HTR-8/SVneo (cell line): ENCODE measurements around the gene PSMD12.
"Not testable (repeated sequence)": the region's sequence is repeated elsewhere in the genome, so short reads cannot be mapped to it uniquely, and the experiment has no call there.

ENCODE experiments used
- DNase-seq: peaks from one replicate; pipeline ENCODE4 v3.0.0; 2011; ENCODE audit warnings: low spot score, mixed read lengths; ENCODE audit not compliant: insufficient read length
- FAIRE-seq: peaks from 2 replicates; lab custom pipeline; 2011; peaks lifted over from hg19 to GRCh38; lab: Jason Lieb, UNC

PSMD12 gene

DNA sequence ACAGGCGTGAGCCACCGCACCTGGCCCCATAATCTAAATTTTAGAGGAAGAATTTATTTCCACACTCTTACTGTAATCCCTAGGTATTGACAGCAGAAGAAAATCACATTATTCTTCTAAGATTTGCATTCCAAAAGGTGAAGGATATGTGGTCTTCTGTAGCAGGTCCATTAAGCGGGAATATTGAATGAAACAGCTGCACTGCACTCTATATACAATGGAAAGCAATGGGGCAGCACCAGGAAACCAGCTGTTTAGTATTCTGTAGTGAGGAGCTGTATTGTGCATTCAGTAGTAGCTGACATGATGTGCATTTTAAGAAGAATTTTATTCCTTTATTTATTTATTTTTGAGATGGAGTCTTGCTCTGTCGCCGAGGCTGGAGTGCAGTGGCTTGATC lies 49.6 kb downstream of the PSMD12 start:
- no peak for DNase-seq
- no peak for FAIRE-seq

DNA sequence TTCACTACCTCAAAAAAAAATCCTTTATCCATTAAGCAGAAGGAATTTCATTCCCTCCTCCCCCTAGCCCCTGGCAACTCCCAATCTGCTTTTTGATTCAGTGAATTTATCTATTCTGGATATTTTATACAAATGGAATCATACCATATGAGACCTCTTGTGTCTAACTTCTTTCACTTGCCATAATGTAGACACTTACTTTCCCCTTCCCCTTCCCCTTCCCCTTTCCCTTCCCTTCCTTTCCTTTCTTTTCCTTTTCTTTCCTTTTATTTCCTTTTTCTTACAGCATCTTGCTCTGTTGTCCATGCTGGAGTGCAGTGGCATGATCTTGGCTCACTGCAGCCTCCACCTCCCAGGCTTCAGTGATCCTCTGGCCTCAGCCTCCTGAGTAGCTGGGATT lies 50.5 kb downstream of the PSMD12 start:
- no peak for DNase-seq
- no peak for FAIRE-seq

DNA sequence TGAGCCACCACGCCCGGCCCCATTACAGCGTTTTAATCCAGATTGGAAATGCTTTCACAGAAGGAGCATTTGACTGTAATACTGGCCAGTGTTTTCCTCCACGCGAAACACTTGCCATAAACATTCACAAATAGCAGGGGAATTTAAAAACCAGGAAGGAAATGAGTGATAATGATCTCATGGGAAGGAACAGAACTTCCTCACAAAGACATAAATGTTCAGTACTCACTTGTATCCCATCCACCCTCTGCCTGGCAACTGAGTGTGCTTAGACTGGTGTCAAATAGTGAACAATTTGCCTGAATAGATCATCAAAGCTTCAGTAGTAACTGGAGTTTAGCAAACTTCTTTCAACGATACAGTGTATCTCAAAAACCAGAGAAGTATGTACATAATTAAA lies 54.1 kb downstream of the PSMD12 start:
- peak; percentile 63 for FAIRE-seq
- DNase-seq = no peak

DNA sequence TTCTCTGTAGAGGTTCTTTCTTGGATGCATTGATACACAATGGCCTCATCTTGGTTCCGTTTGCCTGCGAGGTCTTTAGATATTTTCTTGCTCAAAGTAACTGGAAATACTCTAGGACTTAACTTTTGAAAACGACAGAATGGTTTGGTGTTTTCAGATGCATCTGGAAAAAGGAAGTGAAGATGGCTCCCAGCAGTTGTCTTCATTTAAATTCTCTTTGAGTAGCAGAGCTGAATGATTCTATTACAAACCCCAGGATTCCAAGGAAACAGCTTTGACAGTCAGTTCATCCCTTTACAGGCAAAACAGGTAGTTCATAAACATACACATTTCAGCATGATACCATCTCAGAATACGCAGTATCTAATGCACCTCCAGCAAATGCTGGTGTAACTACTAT lies 54.8 kb downstream of the PSMD12 start:
- DNase-seq (no peak), FAIRE-seq (no peak)

DNA sequence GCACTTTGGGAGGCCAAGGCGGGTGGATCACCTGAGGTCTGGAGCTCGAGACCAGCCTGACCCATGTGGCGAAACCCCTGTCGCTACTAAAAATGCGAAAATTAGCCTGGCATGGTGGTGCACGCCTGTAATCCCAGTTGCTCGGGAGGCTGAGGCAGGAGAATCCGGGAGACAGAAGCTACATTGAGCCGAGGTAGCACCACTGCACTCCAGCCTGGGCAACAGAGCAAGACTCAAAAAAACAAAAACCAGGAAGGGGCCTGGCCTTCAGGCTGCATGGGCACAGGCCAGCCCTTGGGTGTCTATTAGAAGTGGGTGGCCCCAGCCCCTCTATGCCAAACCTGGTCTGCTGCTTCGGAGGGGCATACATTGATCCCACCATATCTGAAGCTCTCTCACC lies 56.0 kb downstream of the PSMD12 start:
- no peak for FAIRE-seq

DNA sequence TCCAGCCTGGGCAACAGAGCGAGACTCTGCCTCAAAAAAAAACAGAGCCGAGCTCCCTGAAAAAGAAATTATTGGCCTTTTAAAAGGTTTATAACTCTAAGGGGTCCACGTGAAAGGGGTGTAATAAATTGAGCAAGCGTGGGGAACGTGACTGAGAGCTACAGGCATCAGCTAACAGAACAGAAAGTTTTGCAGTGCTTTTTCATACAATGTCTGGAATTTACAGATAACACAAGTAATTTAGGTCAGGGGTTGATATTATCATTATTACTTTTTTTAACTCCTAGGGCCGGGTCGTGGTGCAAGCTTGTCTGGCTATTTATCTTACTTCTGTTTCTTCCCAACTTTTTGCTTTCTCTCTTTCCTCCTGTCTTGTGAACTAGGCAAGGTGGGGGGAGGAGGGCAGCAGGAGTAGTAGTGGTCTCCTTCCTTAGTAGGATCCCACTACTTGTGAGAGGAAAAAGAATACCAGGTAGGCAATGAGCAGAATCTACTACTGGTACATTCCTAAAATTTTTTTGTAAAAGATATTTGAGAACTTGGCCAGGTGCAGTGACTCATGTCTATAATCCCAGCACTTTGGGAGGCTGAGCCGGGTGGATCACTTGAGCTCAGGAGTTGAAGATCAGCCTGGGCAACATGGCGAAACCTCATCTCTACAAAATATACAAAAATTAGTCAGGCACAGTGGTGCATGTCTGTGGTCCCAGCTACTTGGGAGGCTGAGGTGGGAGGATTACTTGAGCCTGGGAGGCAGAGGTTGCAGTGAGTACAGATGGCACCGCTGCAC lies 60.7 kb downstream of the PSMD12 start:
- not testable (repeated sequence) for DNase-seq, FAIRE-seq

More for the DNA sequence above, 56.0 kb downstream of the PSMD12 start:
- DNase-seq = no peak

DNA sequence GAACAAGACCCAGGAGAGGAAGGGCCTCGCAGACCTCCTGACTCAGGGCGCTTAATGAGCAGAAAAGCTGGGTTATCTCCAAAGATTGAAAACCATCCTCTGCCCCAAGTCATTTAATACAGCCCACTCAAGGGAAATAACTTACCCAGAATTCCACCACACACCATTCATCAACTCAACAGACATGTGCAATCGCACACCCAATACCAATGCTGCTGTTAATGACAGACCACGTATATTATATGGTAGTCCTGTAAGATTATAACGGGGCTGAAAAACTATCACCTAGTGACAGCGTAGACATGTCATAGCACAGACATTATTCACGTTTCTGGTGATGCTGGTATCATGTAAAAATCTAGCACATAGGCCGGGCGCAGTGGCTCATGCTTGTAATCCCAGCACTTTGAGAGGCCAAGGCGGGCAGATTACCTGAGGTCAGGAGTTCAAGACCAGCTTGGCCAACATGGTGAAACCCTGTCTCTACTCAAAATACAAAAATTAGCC lies 68.9 kb downstream of the PSMD12 start:
- DNase-seq (no peak), FAIRE-seq (no peak)

DNA sequence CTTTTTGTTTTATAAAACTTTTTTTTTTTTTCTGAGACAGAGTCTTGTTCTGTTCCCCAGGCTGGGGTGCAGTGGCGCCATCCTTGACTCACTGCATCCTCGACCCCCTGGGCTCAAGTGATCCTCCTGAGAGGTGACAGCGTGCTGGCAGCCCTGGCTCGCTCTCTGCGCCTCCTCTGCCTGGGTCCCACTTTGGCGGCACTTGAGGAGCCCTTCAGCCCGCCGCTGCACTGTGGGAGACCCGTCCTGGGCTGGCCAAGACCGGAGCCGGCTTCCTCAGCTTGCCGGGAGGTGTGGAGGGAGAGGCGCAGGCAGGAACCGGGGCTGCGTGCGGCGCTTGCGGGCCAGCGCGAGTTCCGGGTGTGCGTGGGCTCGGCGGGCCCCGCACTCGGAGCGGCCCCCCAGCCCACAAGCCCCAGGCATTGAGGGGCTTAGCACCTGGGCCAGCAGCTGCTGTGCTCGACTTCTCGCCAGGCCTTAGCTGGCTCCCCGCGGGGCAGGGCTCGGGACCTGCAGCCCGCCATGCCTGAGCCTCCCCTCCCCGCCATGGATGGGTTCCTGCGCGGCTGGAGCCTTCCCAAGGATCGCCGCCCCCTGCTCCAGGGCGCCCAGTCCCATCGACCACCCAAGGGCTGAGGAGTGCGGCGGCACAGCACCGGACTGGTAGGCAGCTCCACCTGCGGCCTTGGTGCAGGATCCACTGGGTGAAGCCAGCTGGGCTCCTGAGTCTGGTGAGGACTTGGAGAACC lies 71.8 kb downstream of the PSMD12 start:
- DNase-seq (no peak), FAIRE-seq (no peak)

DNA sequence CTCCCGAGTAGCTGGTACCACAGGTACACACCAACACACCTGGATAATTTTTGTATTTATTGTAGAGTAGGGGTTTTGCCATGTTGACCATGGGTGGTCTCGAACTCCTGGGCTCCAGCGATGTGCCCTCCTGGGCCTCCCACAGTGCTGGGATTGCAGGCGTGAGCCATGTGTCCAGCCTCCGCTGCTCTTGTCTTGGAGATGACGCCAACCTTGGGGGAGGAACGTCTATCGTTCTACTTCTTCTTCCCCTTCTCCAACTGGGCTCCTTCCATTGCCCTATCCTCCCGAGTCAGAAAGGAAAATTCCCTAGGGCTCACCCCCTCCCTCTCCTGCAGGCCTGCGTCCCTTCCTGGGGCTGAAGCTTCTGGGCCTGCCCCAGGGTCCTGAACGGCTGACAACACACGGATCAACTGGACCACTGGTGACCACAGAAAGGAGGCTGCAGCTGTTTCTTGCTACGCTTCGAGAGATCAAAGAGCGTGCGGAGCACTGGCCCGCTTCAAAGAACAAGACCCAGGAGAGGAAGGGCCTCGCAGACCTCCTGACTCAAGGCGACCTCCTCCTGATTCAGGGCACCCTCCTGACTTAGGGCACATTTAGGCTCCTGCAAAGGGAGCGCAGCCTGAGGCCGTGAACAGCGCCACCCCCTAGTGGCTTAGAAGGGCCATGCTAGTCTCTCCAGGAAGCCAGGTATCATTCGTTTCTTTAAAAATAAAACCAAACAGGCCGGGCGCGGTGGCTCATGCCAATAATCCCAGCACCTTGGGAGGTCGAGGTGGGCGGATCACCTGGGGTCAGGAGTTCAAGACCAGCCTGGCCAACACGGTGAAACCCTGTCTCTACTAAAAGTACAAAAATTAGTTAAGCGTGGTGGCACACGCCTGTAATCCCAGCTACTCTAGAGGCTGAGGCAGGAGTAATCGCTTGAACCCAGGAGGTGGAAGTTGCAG lies 72.8 kb downstream of the PSMD12 start:
- FAIRE-seq (peak; percentile 4), DNase-seq (peak; percentile 69)

DNA sequence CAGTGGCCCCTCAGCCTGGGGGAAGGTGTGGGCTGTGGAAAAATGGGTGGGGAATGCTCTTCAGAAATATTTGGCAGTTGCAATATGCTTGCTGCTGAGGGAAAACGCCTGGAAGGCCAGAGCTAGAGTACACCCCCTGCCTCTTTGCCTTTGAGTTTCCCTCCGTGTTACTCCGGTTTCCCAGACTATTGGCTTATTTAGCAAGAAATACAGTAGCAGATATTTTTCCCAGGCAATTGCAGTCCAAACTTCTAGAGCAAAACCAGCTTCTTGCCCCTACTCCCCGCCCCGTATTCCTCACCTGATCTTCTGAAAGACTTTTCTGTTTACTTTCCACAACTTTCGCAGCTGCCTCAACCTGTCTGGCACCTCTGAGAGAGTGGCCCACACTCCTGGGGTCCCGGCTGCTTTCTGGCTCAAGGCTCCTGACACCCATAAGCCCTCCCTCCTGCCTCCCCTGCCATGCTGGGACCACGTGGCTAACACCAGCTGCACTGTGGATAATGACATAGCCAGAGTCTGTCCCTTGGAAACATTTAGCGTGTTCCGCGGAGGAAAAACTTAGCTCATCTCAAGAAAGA lies 75.6 kb downstream of the PSMD12 start:
- FAIRE-seq (no peak), DNase-seq (no peak)

DNA sequence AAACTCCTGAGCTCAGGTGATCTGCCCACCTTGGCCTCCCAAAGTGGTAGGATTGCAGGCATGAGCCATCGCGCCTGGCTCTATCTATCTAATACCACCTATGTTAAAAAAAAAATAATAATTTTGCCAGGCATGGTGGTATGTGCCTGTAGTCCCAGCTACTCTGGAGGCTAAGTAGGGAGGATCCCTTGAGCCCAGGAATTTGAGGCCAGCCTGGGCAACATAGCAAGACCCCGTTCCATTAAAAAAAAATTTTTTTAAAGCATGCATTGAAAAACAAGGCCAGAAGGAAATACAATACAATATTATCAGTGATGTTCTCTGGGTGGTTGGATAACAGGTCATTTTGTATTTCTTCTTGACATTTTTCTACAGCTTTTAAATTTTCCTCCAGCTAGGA lies 76.1 kb downstream of the PSMD12 start:
- DNase-seq (no peak), FAIRE-seq (no peak)

DNA sequence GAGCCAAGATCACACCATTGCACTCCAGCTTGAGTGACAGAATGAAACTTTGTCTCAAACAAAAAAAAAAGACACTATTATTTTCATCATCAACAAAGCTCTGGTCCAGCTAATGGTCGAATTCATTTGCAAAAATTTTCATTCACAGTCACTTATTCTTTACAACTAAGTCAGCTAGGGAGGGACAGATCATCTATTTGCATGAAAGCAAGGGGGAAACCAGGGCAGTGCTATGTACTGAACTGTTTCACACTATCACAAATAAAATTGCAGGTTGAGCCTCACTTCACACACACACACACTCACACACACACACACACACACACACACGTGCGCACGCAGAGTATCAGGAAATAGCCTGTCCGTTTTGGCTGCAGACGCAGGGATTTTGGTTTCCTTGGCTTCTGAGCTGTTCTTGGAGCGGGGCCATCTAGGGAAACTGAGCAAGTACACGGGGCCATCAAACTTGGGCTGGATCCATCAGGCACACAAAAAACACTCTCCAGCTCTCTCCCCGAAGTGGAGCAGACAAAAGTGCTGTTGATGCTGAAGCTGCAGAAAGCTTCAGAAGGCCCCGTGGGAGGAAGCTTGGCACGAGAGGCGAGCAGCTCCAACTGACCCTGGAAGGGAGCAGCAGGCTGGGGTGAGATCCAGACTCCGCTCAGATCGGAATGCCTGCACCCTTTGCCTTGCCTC lies 77.0 kb downstream of the PSMD12 start:
- FAIRE-seq (no peak), DNase-seq (no peak)
